Ovary (tissue), 9 donors: ENCODE data around the gene ZFPL1. TPM values are rescaled to one million over a fixed set of nuclear protein-coding genes. Genes with fewer than 3 reads are reported as not detected.

Experiments used
- DNase-seq, 5 donors: peaks; one replicate each; pipeline ENCODE4 v3.0.0-alpha.2; 2019 to 2020
- H3K27ac ChIP-seq, 2 donors: fragments of 200-600 bp; one replicate each; pipeline versions ENCODE4 v1.5.1 to v1.8.0; 2019 to 2022
- H3K27me3 ChIP-seq: fragments of 200-600 bp; one replicate; pipeline ENCODE4 v1.8.0; 2022
- H3K36me3 ChIP-seq: fragments of 200-600 bp; sonication (generic); one replicate; pipeline ENCODE4 v1.5.1; 2019
- H3K4me1 ChIP-seq: one replicate; pipeline ENCODE4 v1.8.1; 2013; ENCODE audit warnings: mild to moderate bottlenecking, moderate library complexity; ENCODE audit not compliant: insufficient read depth
- H3K4me3 ChIP-seq: fragments of 200-600 bp; sonication (generic); one replicate; pipeline ENCODE4 v1.5.1; 2017
- H3K9me3 ChIP-seq, 2 donors: fragments of 200-600 bp in 1 of 2; sonication (generic) in 1 of 2; one replicate each; pipeline versions ENCODE4 v1.5.1 to v1.8.1; 2013 to 2019; ENCODE audit warnings: mild to moderate bottlenecking in 1 of 2, moderate library complexity in 1 of 2
- EP300 ChIP-seq: sonication (generic); formaldehyde crosslinking; IDR thresholded peaks from one replicate; pipeline ENCODE4 v1.6.1; 2017; ENCODE audit warnings: antibody characterized with exemption
- POLR2A ChIP-seq: fragments of 450-650 bp; IDR thresholded peaks from one replicate; pipeline ENCODE4 v1.6.1; 2017; ENCODE audit warnings: antibody characterized with exemption, mild to moderate bottlenecking, moderate library complexity
- WGBS, 3 donors: extraction: QIAGEN DNeasy Blood & Tissue Kit in 1 of 3; methylation state at CpG; one replicate each; pipeline versions ENCODE4 v1.1.5 to v1.1.7; 2013 to 2017; 5-methylcytosine and 5-hydroxymethylcytosine counted together
- intact Hi-C, 4 donors: fragments of 100-400 bp; cut with DNase I; formaldehyde crosslinking; loops; one replicate each; pipeline versions ENCODE4 v1.11.0 to v1.15.1; 2022 to 2023
- polyA plus RNA-seq, 2 donors: library from polyadenylated mRNA; stranded (reverse); fragments of 200-250 nt in 1 of 2; fragments of 350-450 nt in 1 of 2; fragmentation: Illumina TruSeq in 1 of 2; extraction: RNeasy Lipid Tissue Mini Kit (QIAGEN cat#74804) in 1 of 2; gene quantifications; one replicate each; pipeline ENCODE4 v1.2.3, GENCODE V29; 2013 to 2014
- total RNA-seq, 7 donors: library from RNA; depleted of rRNA in 2 of 7; stranded (reverse); fragments of >200 nt in 2 of 7; fragmentation: NEBNext Ultra II Directional in 3 of 7; extraction: Animal tissue kit (Norgen Biotek cat#: 25700) in 3 of 7; gene quantifications; one replicate each; pipeline versions ENCODE4 v1.1.0 to v1.2.4, GENCODE V29; 2016 to 2023
- TF ChIP-seq, protein P1 (sequence below), 3 donors: fragments of 450-650 bp in 2 of 3; fragments of 200-600 bp in 1 of 3; IDR thresholded peaks; one replicate each; pipeline versions ENCODE4 v1.5.1 to v1.8.0; 2016 to 2022; ENCODE audit warnings: antibody characterized with exemption in 3 of 3, mild to moderate bottlenecking in 1 of 3
- donor health status: DM: no; HTN: no; CAD: no; lungs with moderate emphysema.
- donor health status: DM: no; HTN: no; CAD: no.
- donor health status: Bipolar disorder and iron deficiency.
- donor health status: DM: yes; HTN: yes; CAD: no.
- donor health status: DM: no; HTN: no; CAD: no.
- donor health status: DM: yes; HTN: yes; CAD: no.

Gene ZFPL1
- total and polyA plus RNA-seq, 9 donors: 11.2 to 44.8 (median 35.1) TPM

DNA sequence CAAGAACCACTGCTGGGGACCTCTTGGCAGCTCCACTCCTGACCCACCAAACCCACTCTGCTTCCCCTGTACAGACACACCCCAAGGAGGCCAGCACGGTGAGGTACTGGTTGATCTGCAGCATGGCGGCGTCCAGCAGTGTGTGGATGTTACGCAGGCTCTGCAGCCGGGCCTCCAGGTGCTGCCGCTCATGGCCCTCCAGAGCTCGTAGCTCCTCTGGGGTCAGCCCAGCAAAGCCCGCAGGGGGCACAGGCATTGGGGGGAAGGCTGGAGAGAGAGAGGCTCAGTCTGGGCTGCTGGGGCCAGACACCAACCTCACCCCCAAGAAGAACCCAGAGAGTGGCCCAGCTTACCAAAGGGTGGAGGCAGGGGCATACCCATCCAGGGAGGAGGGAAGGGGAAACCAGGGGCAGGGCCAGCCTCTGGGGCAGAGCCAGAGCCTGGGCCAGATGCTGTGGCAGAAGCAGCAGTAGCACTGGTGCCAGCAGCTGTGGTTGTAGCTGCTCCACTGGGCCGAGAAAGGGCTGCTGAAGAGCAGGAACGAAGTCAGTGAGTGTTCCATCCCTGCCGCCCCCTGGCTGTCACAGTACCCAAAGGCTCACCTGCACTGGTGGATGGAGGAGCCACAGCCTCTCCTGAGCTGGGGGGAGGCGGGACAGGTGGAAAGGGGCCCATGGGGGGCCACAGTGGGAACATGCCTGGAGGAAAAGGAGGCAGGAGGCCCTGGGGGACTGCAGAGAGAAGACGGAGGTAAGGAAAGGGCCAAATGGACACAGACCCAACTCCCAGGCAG is 45.8 kb downstream of the ZFPL1 start:
- DNase-seq: no peak
- H3K9me3 ChIP-seq: no peaks in the 10 kb centered on the region
- no peaks in the 10 kb centered on the region for H3K27me3 ChIP-seq
- no peaks in the 10 kb centered on the region for H3K4me1 ChIP-seq
- H3K36me3 ChIP-seq: no peaks in the 10 kb centered on the region
- no peak overlapping the region for H3K4me3 ChIP-seq
- WGBS, 3 donors: 81 to 85% (median 82%) methylated on average over 13 of the region's 13 CpGs
- H3K27ac ChIP-seq: no peak overlapping the region
- no peak for TF ChIP-seq EP300
- TF ChIP-seq, protein P1, sequence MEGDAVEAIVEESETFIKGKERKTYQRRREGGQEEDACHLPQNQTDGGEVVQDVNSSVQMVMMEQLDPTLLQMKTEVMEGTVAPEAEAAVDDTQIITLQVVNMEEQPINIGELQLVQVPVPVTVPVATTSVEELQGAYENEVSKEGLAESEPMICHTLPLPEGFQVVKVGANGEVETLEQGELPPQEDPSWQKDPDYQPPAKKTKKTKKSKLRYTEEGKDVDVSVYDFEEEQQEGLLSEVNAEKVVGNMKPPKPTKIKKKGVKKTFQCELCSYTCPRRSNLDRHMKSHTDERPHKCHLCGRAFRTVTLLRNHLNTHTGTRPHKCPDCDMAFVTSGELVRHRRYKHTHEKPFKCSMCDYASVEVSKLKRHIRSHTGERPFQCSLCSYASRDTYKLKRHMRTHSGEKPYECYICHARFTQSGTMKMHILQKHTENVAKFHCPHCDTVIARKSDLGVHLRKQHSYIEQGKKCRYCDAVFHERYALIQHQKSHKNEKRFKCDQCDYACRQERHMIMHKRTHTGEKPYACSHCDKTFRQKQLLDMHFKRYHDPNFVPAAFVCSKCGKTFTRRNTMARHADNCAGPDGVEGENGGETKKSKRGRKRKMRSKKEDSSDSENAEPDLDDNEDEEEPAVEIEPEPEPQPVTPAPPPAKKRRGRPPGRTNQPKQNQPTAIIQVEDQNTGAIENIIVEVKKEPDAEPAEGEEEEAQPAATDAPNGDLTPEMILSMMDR (IDR thresholded peaks at IDR 0.05): no peak
- intact Hi-C loops: no loop called here

DNA sequence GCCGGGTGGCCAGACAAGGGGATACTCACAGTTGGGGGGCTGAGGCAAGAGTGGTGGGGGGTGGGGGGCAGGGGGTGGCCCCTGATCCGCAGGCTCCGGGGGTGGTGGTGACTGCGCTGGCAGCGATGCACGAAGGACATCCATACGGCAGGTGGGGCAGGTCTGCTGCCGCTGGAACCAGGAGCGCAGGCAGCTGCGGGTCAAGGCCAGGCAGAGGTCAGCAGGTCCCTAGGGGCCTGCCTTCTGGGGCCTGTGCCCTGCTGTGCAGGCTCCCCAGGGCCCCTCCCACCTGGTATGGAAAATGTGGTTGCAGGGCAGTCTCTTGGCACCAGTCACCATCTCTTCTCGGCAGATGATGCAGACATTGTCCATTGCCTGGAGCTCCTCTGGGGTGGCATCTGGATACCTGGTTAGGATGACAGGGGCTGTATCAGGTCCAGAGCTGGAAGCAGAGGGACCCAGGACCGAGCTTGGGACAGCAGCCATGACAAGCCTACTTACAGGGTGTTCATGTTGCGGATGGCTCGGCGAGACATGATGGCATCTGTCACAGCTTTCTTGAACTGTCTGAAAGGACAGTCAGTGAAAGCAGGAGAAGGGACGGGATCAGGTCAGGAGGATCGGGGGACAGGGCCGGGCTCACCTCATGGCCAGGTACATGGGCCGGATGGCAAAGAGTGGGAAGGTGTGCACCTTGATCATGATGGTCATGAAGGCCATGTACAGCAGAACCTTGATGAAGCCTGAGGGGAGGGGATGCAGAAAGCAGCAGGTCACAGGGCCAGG is 46.8 kb downstream of the ZFPL1 start:
- WGBS, 3 donors: 66 to 81% (median 72%) methylated on average over 19 of the region's 19 CpGs
- no peaks in the 10 kb centered on the region for H3K36me3 ChIP-seq

DNA sequence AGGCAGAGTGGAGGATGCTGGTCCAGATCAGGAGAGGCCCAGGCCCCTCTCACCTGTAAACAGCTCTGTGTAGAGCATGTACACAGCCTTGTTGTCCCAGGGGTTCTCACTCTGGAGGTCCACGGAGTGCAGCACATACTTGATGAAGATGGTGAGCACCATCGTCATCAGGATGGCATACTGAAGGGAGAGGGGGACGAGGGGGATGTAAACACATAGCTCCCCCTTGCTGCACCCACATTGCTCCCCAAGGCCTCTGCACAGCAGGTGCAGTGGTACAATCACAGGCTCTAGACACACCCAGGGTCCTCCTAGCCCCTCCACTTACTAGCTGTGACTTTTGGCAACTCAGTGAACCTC is 47.4 kb downstream of the ZFPL1 start:
- intact Hi-C loops: no loop called here
- Histone ChIP-seq H3K27me3 (no peaks in the 10 kb centered on the region), H3K9me3 (no peaks in the 10 kb centered on the region), H3K36me3 (no peaks in the 10 kb centered on the region), H3K4me3 (no peak overlapping the region), H3K27ac (no peak overlapping the region), H3K4me1 (no peaks in the 10 kb centered on the region)
- no peak for TF ChIP-seq POLR2A
- TF ChIP-seq EP300: no peak
- TF ChIP-seq, protein P1 (IDR thresholded peaks at IDR 0.05): no peak
- 62 to 85% (median 79%) methylated on average over 3 of the region's 3 CpGs for WGBS, 3 donors
- no peak for DNase-seq

More for the DNA sequence above, 46.8 kb downstream of the ZFPL1 start:
- intact Hi-C loops: no loop called here
- peak in 1 of 5 donors; percentile 16 for DNase-seq
- TF ChIP-seq, protein P1 (IDR thresholded peaks at IDR 0.05): no peak
- TF ChIP-seq EP300 (no peak), POLR2A (no peak)
- no peaks in the 10 kb centered on the region for H3K4me1 ChIP-seq
- H3K27me3 ChIP-seq: no peaks in the 10 kb centered on the region
- H3K9me3 ChIP-seq: no peaks in the 10 kb centered on the region
- no peak overlapping the region for H3K4me3 ChIP-seq
- H3K27ac ChIP-seq: no peak overlapping the region

DNA sequence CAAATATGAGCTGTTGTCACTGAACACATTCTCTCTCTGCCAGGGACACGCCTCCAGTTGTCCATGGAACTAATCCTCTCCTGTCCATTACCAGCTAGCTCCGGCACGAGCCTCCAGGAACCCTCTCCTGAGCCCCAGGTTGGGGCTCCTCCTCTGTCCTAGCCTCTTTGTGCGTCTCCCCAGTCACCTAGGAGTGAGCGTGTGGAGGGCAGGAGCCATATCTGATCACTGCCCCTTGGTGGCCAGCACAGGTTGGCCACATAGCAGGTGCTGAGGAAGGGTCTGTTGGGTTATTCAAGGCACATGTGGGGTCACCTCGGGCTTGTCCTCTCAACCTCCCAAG is 47.8 kb downstream of the ZFPL1 start:
- no peak overlapping the region for H3K27ac ChIP-seq
- peak in 1 of 5 donors; percentile 15 for DNase-seq

More for the DNA sequence above, 47.8 kb downstream of the ZFPL1 start:
- TF ChIP-seq EP300 (no peak), POLR2A (no peak)
- TF ChIP-seq, protein P1 (IDR thresholded peaks at IDR 0.05): no peak
- intact Hi-C loops: no loop called here
- Histone ChIP-seq H3K9me3 (no peaks in the 10 kb centered on the region), H3K4me3 (no peak overlapping the region), H3K36me3 (no peaks in the 10 kb centered on the region), H3K27me3 (no peaks in the 10 kb centered on the region), H3K4me1 (no peaks in the 10 kb centered on the region)
- WGBS, 3 donors: 73 to 84% (median 77%) methylated on average over 6 of the region's 6 CpGs
